H1 (cell line): ENCODE measurements around the gene F10. TPM values are rescaled to one million over a fixed set of nuclear protein-coding genes. Genes with fewer than 3 reads are reported as not detected.

Source experiments
- CHD2 ChIP-seq: IDR thresholded peaks from 2 replicates; pipeline ENCODE4 v1.6.1; 2012; ENCODE audit warnings: low read length, improper control_type of control experiment
- EZH2 ChIP-seq: fragments of 200-600 bp; sonication (generic); IDR thresholded peaks from 2 replicates; pipeline ENCODE4 v1.7.1; 2012; ENCODE audit warnings: low read depth, mild to moderate bottlenecking, moderate library complexity, low read length, inconsistent platforms; ENCODE audit not compliant: severe bottlenecking
- POU5F1 ChIP-seq: IDR thresholded peaks from 2 replicates; pipeline ENCODE4 v1.6.1; 2011; ENCODE audit warnings: low read depth, mild to moderate bottlenecking, low read length, moderate library complexity
- polyA plus RNA-seq, 7 experiments: library from polyadenylated mRNA; depleted of rRNA in 3 of 7; stranded (reverse) in 5 of 7; unstranded in 2 of 7; fragments of >200 nt in 5 of 7; fragments of 200-250 nt in 2 of 7; gene quantifications; 1 replicate in 5 of 7; 2 replicates in 1 of 7; 4 replicates in 1 of 7; pipeline versions ENCODE4 v1.2.1 to v1.2.3, GENCODE V29; 2011 to 2013; ENCODE audit warnings: missing spikeins in 2 of 7, mixed read lengths in 2 of 7
- total RNA-seq: library from RNA; stranded (reverse); fragmentation: NEBNext Ultra II Directional; extraction: Animal tissue kit (Norgen Biotek cat#: 25700); gene quantifications from 2 replicates; pipeline ENCODE4 v1.2.1, GENCODE V29; 2021

Gene F10
- total and polyA plus RNA-seq, 2 of the 8 experiments (the other 6 are each of a cell fraction or from before 2014, with no cell fraction given): 2.0 to 4.2 TPM

- TF ChIP-seq POU5F1: no peak
- TF ChIP-seq EZH2: no peak
- TF ChIP-seq CHD2: no peak
These were observed 32.6 kb downstream of the F10 start (continued) for GRCh38 chr13:113155201-113155600.
